ENCODE measurements around the gene SLC25A23.
A peak's percentile ranks its signal among the peaks of the same experiment; 100 is the strongest.

The SLC25A23 gene

GRCh38 chr19:6466526-6467248, 7.1 kb upstream of the SLC25A23 start:
- H3K4me3 ChIP-seq (ENCODE audit: low read depth, low read length): no peak overlapping the region
- DNase-seq (ENCODE audit: low read depth): no peak
- in situ Hi-C loops (cut with HindIII; ENCODE audit: low sequenced_read_pairs): no loop called here
- no peak for TF ChIP-seq CTCF (IDR thresholded peaks at IDR 0.05; ENCODE audit: low read depth, low read length, missing control alignments)

GRCh38 chr19:6465663-6466062, 6.1 kb upstream of the SLC25A23 start:
- no peak for TF ChIP-seq CTCF (IDR thresholded peaks at IDR 0.05; ENCODE audit: low read depth, low read length, missing control alignments)
- DNase-seq (ENCODE audit: low read depth): no peak
- in situ Hi-C loops (cut with HindIII; ENCODE audit: low sequenced_read_pairs): no loop called here
- no peak overlapping the region for H3K4me3 ChIP-seq (ENCODE audit: low read depth, low read length)

GRCh38 chr19:6465006-6465405, 5.4 kb upstream of the SLC25A23 start:
- in situ Hi-C loops (cut with HindIII; ENCODE audit: low sequenced_read_pairs): no loop called here
- H3K4me3 ChIP-seq (ENCODE audit: low read depth, low read length): no peak overlapping the region
- no peak for TF ChIP-seq CTCF (IDR thresholded peaks at IDR 0.05; ENCODE audit: low read depth, low read length, missing control alignments)
- DNase-seq (ENCODE audit: low read depth): no peak

- TF ChIP-seq CTCF (IDR thresholded peaks at IDR 0.05; ENCODE audit: low read depth, low read length, missing control alignments): no peak
- H3K4me3 ChIP-seq (ENCODE audit: low read depth, low read length): no peak within 1 kb of the TSS
- in situ Hi-C loops (cut with HindIII; ENCODE audit: low sequenced_read_pairs): no loop called here
- no peak for DNase-seq (ENCODE audit: low read depth)
Measured at GRCh38 chr19:6464070-6464873, 4.7 kb upstream of the SLC25A23 start, which contains the start of gene CRB3. TSS of gene CRB3 (plus strand) at chr19:6464271. CDS start at chr19:6464702, 431 bp downstream.

- H3K4me3 ChIP-seq (ENCODE audit: low read depth, low read length): peak overlapping the region; percentile 55
- DNase-seq (ENCODE audit: low read depth): peak; percentile 97
- in situ Hi-C loops (cut with HindIII; ENCODE audit: low sequenced_read_pairs): no loop called here
- TF ChIP-seq CTCF (IDR thresholded peaks at IDR 0.05; ENCODE audit: low read depth, low read length, missing control alignments): peak; percentile 81
Measured at GRCh38 chr19:6460099-6460884, 700 bp upstream of the SLC25A23 start.

- in situ Hi-C loops (cut with HindIII; ENCODE audit: low sequenced_read_pairs): no loop called here
- TF ChIP-seq CTCF (IDR thresholded peaks at IDR 0.05; ENCODE audit: low read depth, low read length, missing control alignments): no peak
- H3K4me3 ChIP-seq (ENCODE audit: low read depth, low read length): peak overlapping the region; percentile 55
Measured at GRCh38 chr19:6458695-6459261, 814 bp downstream of the SLC25A23 start.

More at GRCh38 chr19:6458695-6459261, 814 bp downstream of the SLC25A23 start:
- no peak for DNase-seq (ENCODE audit: low read depth)

All from astrocyte of the cerebellum (primary cell).